Measurements from ENCODE around the gene CD163.
A peak's percentile ranks its signal among the peaks of the same experiment; 100 is the strongest.
"Not testable (repeated sequence)": the region's sequence is repeated elsewhere in the genome, so short reads cannot be mapped to it uniquely, and the experiment has no call there.

CD163 gene

GRCh38 chr12:7503686-7504415 is at the start of gene CD163:
Gene CD163, minus strand, starts transcription at chr12:7503777. Its CDS starts 87 bp downstream, at chr12:7503690.
- no peak for DNase-seq

- DNase-seq = no peak
These were observed 39.2 kb upstream of the CD163 start for GRCh38 chr12:7542813-7543212.

DNA sequence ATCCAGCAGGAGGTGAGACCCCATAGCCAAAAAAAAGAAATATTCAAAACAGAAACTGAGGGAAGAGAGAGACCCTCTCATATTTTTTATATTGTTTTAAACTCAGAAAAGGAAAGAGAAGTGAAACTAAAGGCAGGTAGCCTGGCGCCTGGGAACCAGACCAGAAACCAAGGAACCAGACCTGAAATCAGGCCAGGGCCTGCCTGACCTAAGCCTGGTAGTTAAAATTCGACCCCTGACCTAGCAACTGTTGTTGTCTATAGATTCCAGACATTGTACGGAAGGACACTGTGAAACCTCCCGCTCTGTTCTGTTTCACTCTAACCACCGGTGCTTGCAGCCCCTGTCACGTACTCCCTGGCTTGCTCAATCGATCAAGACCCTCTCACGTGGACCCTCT is 38.5 kb upstream of the CD163 start:
- no peak for DNase-seq

DNA sequence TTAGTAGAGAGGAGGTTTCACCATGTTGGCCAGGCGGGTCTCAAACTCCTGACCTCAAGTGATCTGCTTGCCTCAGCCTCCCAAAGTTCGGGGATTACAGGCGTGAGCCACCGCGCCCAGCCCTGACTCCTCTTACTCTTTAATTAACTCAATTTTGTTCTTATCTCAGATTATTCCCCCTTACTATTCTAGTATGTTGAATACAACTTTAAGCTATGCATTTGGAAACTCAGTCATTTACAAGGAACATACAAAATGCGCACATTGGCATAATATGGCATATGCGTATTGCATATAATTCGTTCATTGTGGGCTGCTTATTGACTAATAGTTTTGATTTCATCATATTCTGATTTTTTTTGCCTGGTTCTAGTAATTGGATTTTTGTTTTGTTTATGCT is 10.8 kb upstream of the CD163 start:
- no peak for DNase-seq

DNA sequence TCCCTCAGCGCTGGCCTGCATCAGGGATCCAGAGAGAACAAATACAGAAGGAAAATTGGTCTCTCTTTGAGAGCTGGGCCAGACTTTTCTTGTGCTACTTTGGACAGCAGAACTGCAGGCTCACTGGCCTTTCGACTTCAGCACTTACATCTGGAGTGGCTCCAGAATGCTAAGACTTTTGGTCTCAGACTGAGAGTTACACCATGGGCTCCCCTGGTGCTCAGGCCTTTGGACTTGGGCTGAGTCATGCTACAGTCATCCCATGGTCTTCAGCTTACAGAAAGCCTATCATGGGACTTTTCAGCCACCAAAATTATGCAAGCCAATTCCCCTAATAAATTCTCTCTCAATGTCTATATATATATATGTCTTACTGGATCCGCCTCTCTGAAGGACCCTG is 9.0 kb upstream of the CD163 start:
- DNase-seq = no peak

DNA sequence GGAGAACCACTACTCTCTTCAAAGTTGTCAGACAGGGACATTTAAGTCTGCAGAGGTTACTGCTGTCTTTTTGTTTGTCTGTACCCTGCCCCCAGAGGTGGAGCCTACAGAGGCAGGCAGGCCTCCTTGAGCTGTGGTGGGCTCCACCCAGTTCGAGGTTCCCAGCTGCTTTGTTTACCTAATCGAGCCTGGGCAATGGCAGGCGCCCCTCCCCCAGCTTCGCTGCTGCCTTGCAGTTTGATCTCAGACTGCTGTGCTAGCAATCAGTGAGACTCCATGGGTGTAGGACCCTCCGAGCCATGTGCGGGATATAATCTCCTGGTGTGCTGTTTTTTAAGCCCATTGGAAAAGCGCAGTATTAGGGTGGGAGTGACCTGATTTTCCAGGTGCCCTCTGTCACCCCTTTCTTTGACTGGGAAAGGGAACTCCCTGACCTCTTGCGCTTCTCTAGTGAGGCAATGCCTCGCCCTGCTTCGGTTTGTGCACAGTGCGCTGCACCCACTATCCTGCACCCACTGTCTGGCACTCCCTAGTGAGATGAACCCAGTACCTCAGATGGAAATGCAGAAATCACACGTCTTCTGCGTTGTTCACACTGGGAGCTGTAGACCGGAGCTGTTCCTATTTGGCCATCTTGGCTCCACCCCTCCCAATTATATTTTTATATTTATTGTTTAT is 6.4 kb upstream of the CD163 start:
- not testable (repeated sequence) for DNase-seq

- DNase-seq = no peak
These were observed 965 bp downstream of the CD163 start for GRCh38 chr12:7502612-7503011.

DNA sequence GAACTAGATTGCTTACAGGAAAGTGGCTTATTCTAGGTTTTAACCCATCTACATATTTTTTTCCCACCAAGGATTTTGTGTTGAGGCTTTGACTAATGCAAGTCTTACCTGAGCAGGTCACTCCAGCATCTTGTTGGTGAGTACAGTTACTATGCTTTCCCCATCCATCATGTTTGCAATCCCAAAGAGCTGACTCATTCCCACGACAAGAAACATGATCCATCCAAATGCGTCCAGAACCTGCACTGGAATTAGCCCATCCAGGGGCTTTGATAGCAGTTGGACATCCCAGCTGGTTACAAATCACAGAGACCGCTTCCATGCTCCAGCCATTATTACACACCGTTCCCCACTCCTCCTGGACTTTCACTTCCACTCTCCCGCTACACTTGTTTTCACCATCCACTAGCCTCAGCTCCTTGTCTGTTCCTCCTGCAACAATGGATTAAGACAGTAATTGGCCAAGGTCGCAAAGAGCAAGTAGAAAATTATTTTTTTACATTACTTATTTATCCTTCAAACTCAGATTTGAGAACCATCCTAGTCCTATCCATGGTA is 2.5 kb downstream of the CD163 start:
- no peak for DNase-seq

GRCh38 chr12:7499636-7500035 is 3.9 kb downstream of the CD163 start:
- no peak for DNase-seq

DNA sequence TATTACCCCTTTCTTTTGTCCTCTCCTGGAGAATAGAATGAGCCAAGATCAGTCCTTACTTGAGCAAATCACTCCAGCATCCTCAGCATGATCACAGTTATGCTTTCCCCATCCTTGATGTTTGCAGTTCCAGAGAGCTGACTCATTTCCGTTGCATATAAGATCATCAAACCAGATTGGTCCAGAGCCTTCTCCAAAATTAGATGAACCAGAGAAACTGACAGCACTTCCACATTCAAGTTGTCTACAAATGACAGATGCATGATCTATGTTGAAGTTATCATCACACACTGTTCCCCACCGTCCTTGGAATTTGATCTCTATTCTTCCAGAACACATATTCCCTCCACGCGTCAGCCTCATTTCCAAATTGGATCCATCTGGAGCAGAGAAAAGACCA is 4.8 kb downstream of the CD163 start:
- DNase-seq = no peak

DNA sequence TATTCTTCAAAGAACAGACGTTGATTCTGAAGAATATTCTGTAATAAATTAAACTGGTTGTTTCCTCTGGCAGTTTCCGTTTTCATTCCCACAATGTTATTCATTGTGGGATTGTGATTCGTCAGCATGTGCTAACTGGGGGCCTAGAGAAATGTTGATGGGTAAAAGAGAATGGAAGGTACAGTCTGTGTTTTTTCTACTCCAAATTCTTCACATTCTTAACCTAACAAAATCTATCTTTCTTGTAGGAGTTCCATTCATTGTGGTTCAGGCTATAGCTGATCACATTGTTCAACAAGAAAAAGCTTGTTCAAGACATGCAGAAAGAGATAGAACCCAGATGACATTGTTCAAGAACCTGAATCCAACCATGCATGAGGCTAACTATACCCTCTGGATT is 5.9 kb downstream of the CD163 start:
- no peak for DNase-seq

- no peak for DNase-seq
These were observed 7.1 kb downstream of the CD163 start for GRCh38 chr12:7496451-7496850.

GRCh38 chr12:7495136-7495535 is 8.4 kb downstream of the CD163 start:
- no peak for DNase-seq

GRCh38 chr12:7493006-7493405 is 10.6 kb downstream of the CD163 start:
- no peak for DNase-seq

GRCh38 chr12:7486512-7486911 is 17.1 kb downstream of the CD163 start:
- no peak for DNase-seq

DNA sequence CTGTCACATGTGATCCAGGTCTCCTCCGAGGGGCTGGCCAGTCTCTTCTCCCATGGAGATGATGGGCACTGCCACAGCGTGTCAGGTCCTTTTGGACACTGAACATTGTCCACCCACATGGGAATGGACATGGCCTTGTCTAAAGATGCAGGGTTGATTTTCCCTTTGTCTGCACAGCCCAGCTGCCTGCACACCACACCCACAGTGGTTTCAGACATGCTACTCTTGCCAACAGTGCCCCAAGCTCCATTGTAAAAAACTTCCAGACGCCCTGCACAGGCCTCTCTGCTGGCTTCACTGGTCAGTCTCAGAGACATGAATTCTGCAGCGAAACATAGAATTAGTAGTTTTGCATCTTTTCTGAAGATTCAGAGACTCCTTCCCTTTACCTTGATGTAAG is 18.5 kb downstream of the CD163 start:
- DNase-seq = no peak

DNA sequence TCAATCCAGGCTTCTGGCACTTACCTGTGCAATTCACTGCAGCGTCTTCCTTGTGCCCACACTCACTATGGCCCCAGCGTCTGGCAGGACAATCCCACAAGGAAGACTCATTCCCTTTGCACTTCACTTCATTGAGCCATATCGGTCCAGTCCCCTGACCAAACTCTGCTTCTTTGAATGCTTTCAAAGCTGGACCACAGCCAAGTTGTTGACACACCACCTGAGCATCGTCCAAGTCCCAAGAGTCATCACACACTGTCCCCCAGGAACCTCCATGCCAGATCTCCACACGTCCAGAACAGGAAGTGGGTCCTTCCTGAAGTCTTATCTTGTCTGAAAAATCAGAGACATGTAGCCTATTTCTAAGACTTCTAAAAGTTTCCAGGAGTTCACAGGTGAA is 20.2 kb downstream of the CD163 start:
- no peak for DNase-seq

- DNase-seq = no peak
These were observed 23.8 kb downstream of the CD163 start for GRCh38 chr12:7479771-7480170.

GRCh38 chr12:7472060-7472459 is 31.5 kb downstream of the CD163 start:
- DNase-seq = no peak

- DNase-seq = peak; percentile 1
These were observed 43.0 kb downstream of the CD163 start for GRCh38 chr12:7460375-7461259.

- DNase-seq = no peak
These were observed 43.6 kb downstream of the CD163 start for GRCh38 chr12:7459973-7460372.

DNA sequence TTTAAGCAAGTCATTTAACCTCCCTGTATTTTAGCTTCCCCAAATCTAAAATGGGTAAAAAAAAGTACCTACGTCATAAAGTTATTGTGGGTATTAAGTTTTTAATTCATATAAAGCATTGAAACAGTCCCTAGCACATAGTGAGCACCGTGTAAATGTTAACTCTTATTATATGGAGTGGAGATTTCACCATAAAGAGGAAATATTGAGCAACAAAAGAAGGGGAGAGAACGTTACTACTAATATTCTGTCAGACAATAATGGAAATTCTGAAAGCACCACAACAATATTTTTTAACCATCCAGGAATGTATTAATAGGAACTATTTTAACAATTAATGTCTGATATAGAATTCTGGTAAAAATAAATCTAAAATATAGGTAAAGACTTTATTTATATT is 51.8 kb downstream of the CD163 start:
- DNase-seq = no peak

DNA sequence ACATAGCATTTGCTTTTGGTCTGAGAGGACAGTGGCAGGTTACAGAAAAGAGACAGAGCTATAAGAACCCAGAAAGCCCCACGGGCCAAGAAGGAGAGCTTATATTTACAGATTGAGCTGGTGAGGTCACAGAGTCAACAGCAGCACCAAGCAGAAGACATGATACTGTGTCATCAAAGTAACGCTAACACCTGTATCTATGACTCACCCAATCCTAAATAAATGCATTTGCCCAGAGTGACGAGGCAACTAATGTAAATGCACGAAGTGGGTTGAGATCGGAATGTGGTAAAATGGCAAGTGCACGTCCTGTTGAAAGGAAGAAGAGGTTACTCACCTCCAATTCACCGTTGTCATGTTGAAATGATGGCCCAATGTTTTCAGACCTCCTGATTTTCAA is 52.9 kb downstream of the CD163 start:
- no peak for DNase-seq

Measured in NCI-H1092 (cell line).